ENCODE measurements around the gene USP30.
A peak's percentile ranks its signal among the peaks of the same experiment; 100 is the strongest.

USP30 gene

DNA sequence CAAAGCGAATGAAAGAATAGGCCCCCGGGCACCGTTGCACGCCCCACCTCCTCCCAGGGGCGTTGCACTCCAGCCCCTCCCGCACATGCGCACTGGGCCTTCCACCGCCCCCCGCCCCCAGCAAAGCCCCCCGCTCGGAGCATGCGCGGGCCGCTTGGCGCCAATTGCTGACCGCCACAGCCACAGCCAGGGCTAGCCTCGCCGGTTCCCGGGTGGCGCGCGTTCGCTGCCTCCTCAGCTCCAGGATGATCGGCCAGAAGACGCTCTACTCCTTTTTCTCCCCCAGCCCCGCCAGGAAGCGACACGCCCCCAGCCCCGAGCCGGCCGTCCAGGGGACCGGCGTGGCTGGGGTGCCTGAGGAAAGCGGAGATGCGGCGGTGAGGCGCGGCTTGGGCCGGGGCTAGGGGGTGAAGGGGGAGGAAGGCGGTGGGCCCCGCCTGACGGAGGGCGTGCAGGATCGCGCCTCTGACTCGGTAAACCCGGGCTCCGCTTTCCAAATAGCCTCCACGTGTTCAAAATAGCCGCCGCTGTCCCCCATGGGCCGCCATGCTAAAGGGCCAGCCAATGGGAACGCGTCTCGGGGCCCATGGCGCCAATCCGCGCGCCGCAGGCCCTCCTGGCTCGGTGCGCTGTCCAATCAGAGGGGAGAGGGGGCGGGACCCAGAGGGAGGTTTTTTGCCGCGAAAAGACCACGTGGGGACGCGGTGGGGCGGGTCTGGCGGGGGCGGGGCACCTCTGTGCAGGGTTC, 45.2 kb downstream of the USP30 start, which contains the start of gene UNG:
UNG (plus strand) TSS at position 163 of the 748 bp plus-strand sequence; CDS start at position 246, 83 bp downstream.
- DNase-seq (ENCODE audit: low read depth in 2 of 2), result peak; percentile 95

DNA sequence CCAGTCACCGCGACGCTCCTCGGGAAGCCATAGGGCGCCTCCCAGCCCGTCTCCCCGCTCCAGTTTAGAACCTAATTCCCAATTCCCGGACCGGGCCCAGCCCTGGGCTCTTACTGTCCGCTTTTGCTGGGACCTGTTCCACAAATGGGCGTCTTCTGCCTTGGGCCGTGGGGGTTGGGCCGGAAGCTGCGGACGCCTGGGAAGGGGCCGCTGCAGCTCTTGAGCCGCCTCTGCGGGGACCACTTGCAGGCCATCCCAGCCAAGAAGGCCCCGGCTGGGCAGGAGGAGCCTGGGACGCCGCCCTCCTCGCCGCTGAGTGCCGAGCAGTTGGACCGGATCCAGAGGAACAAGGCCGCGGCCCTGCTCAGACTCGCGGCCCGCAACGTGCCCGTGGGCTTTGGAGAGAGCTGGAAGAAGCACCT, 45.8 kb downstream of the USP30 start:
- DNase-seq (ENCODE audit: low read depth in 2 of 2), result no peak

DNA sequence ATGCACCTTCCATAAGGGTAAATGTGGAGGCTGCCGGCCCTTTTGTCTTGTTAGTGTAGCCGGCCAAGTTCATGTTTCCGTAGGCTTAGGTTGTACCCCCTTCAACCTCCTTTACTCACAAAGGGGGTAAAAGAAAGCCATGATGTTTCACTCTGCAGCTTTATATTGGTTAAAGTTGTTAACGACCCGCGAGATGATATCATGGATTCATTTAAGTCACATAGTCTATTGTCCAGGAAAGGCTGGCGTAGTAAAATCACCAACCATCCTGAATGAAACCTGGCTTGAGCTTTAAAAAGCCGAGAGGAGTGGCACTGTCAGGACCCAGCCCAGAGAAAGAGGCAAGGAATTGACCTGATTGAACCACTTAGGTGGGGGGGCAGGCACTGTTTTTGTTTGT, 46.3 kb downstream of the USP30 start:
- DNase-seq (ENCODE audit: low read depth in 2 of 2), result no peak

DNA sequence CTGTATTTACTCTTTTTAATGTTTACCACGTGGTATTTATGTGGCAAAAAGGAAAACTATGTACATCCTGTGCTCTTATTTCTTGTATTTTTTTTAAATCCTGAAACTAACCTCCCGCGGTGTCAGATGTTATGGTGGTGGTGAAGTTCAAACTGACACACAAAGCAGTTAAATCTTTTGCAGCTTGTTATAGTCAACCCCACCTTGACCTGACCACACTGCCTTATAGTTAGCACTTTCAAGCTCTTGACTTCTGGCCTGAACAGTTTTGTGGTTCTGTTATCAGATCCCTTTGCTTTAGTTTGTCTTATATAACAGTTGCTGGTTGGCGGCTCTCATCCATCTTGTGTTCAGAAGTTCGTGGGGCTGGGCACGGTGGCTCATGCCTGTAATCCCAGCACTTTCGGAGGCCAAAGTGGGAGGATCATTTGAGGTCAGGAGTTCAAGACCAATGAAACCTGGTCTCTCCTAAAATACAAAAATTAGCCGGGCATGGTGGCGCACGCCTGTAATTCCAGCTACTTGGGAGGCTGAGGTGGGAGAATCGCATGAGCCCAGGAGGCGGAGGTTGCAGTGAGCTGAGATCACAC, 47.1 kb downstream of the USP30 start:
- DNase-seq (ENCODE audit: low read depth in 2 of 2), result no peak

DNA sequence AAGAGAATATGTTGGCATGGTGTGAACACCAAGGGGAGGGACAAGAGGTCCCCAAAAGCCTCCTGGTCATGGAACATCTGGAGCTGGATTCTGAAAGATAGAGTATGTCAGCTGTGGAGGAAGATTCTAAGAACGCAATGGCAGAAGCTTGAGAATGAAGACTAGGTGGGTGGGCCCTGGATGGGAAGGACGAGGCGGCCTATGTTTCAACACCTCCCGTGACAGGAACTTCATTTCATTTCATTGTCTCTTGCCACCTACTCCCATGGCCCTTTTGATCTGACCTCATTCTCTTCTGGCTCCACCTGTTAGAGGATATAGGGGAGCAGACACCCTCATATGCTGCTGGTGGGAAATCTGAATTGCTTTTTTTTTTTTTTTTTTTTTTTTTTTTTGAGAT, 48.4 kb downstream of the USP30 start:
- no peak for DNase-seq (ENCODE audit: low read depth in 2 of 2)

DNA sequence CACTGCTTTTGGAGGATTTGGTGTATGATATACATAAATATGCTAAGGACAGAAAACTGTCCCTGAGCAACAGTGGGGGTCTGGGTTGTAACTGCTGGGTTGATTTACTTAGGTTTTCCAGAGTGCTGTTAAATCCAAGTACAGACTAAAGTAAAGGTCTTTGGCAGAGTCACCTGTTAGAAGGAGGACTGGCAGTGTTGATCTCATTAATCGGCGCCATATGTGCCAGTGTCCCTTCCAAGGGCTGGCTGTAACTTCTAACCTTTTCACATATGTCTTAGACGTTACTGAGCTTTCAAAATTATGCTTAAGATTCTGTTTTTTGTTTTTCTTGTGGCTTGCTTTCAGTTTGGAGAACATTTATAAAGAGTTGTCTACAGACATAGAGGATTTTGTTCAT, 50.1 kb downstream of the USP30 start:
- no peak for DNase-seq (ENCODE audit: low read depth in 2 of 2)

DNA sequence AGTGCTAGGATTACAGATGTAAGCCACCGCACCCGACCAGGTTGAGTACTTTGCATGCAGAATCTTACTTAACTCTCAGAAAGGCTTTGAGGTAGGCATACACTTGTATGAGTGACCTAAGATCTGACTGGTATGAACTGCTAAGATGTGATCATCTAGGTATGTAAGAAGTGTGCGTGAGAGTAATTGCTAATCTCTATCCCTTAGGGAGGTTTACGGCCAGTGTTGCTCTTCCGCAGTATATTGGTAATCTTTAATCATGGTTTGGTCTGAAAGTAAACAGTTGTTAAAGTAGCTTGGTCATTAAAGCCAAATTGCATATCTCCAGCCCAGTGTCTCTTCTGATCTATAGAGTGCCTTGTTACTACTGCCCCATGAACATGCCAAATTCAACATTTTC, 52.8 kb downstream of the USP30 start:
- DNase-seq (ENCODE audit: low read depth in 2 of 2), result no peak

DNA sequence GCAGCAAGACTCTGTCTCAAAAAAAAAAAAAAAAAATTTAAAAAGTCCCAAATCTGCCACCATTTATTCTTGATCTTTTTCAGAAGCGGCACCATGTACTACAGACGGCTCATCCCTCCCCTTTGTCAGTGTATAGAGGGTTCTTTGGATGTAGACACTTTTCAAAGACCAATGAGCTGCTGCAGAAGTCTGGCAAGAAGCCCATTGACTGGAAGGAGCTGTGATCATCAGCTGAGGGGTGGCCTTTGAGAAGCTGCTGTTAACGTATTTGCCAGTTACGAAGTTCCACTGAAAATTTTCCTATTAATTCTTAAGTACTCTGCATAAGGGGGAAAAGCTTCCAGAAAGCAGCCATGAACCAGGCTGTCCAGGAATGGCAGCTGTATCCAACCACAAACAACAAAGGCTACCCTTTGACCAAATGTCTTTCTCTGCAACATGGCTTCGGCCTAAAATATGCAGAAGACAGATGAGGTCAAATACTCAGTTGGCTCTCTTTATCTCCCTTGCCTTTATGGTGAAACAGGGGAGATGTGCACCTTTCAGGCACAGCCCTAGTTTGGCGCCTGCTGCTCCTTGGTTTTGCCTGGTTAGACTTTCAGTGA, 57.5 kb downstream of the USP30 start:
- DNase-seq (ENCODE audit: low read depth in 2 of 2), result no peak

DNA sequence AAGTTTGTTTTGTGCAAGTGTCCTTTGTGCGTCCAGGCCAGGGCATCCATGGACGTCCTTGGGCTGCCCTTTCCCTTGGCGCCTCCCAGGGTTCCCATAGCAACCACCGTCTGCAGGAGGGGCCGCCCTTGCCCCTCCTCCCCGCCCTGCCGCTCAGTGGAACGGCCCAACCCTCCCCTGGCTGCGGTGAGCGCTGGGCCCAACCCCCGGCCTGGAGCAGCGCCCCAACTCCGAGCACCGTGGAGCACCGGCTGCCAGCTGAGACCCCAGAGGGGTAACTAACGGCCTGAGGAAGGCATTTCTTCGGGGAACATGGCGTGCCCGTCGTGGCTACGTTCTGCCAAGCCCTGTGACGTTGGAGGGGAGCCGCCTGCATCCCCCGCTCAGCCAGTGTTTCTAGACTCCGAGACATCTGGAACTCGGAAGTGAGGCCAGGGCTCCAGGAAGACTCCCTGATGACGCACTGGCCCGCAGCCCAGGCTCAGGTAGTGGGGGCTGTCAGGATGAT, 58.7 kb downstream of the USP30 start:
- peak; percentile 31 to 33 for DNase-seq (ENCODE audit: low read depth in 2 of 2)

DNA sequence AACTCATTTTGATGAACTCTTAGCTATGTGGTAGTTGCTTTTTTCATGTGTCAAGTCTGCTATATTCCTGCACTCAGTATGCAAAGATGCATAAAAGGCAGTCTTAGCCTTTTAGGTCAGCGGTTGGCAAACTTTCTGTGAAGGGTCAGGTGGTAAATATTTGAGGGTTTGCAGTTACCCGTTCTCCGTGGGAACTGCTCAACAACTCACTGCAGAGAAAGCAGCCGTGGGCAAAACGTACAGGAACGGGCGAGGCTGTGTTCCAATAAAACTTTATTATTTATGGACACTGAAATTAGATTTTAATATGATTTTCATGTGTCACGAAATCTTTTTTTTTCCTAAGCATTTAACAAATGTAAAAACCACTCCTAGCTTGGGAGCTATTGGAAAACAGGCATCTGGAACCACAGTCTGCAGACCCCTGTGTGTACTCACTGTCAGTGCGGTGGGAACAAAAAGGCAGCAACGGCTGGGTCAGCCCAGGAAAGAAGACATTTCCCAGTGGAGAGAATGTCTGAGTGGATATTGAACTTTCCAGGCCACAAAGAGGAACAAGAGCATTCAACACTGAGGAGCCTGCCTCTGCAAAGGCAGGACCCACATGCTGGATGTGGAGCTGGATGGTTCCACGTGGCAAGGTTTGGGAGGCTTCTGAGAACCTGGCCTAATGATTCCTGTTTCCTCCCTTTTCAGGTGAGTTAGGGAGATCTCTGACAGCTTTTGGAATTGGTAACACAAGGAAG, 60.5 kb downstream of the USP30 start:
- no peak for DNase-seq (ENCODE audit: low read depth in 2 of 2)

DNA sequence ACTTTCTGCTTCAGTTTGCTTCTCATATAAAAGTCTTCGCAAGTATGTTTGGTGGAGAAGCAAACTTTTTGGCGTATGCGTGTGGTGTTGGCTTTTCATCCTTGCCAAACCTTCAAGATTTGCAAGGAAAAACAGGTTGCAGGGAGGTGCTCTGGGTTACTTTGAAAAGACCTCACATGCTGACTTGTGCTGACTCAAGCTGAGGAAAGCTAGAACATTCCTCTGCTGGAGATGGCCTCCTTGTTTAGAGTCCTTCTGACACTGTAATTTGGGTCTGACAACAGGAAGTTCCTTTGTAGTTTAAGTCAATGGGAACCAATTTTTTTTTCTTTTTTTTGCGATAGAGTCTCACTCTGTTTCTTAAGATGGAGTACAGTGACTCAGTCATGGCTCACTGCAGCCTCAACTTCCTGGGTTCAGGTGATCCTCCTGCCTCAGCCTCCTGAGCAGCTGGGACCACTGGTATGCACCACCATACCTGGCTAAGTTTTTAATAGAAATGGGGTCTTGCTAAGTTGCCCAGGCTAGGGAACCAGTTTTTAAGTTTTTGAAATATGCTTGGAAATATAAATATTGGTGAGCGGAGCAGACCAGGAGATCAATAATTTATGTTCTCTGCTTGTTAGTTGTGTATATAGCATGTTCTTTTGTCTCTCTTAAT, 61.4 kb downstream of the USP30 start:
- no peak for DNase-seq (ENCODE audit: low read depth in 2 of 2)

DNA sequence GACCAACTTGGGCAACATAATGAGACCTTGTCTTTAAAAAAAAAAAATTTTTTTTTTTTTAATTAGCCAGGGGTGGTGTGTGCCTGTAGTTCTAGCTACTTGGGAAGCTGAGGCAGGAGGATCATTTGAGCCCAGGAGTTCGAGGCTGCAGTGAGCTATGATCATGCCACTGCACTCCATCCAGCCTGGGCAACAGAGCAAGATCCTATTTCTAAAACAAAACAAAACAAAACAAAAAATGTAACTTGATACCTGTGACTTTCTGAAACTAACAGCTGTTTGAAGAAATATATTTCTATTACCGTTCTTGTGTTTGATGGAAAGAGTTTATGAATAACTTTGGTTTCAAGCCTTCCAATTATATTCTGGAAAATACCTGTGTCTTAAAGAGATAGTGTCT, 62.3 kb downstream of the USP30 start:
- no peak for DNase-seq (ENCODE audit: low read depth in 2 of 2)

DNA sequence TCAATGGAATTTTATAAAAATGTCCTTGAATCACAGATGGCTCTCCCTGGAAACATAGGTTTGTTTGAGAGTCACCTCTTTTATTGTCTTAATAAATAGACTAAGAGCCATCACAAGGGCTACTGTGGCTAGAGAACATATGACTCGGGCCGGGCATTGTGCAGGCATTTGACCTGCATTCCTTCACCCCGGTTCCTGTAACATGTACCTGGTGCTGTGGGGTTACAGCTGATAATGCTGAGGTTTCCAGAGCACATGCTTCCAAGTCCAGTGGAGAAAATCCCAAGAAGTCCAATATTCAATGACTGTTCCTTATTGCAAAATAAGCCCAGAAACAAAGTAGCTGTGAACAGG, 63.0 kb downstream of the USP30 start:
- DNase-seq (ENCODE audit: low read depth in 2 of 2), result no peak

DNA sequence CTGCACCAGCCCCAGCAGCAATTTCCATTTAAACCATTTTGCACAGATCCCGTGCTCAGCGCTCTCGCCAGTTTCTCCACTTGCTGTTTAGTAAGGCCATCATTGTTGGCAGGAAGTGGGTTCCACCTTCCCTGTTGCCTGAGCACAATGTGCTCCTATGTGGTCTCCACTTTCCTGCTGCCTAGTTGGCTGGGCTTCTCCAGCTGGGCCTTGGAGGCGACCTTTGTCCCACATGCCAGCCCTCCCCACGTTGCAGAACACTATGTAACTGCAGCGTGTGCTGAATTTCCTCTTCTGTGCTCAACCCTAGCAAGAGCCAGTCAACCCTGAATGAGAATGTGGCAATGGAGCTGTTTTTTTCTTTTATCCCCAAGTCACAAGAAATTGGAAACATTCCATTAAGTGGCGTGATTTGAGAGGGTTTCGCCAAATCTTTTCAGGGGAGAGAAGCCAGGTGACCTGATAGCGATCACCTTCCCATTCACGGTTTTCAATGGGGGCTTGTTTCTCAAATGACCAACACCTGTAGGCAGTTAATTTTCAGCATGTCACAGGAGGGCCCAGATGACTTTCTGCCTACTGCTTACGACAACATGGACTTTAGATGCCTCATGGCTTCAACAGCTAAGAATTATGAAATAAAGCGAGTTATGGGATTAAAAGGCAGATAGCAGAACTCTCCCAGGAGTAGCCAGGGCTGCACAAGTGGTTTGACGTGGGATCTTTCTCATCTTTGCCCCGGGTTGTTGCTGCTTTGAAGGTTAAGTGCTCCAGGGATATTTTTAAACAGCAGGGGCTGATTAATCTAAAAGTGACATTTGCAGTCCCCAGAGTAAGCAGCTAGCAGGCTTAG, 63.6 kb downstream of the USP30 start, which contains the start of gene ACACB:
ACACB (plus strand) TSS at position 830 of the 853 bp plus-strand sequence. CDS start 22,819 bp downstream, outside the sequence.
- no peak for DNase-seq (ENCODE audit: low read depth in 2 of 2)

DNA sequence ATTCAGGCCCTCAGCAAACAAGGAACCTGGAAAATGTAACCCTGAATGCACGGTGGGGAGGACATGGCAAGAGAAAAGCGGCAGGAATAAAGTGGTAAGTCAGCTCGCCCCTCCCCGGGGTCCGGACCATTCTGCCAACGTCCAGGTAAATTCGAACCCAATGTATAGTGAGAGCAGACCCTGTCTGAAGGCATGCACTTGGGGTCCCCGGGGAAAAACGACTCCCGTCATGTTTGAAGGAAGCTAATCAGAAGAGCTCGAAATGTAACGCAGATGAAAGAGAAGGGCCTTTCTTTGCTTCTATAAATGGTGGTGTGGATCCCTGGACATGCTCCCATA, 64.2 kb downstream of the USP30 start:
- DNase-seq (ENCODE audit: low read depth in 2 of 2), result no peak

DNA sequence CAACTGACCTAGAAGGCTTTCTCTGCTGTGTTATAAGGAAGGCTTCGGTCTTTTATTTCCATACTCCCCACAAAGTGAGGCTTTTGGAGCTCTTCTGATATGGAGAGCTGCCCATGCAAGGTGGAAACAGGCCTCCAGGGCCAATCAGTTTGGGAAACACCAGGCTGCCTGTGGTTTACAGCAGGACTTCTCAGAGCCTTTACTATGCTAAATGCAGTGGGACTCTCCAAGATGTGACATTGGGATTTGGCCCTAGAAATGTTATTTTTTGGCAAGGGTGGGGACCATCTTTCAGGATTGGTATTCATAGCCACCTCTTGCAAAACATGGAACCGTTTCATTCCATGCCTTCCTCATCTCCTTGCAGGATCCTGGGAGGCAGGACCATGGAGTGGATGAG, 67.7 kb downstream of the USP30 start:
- no peak for DNase-seq (ENCODE audit: low read depth in 2 of 2)

DNA sequence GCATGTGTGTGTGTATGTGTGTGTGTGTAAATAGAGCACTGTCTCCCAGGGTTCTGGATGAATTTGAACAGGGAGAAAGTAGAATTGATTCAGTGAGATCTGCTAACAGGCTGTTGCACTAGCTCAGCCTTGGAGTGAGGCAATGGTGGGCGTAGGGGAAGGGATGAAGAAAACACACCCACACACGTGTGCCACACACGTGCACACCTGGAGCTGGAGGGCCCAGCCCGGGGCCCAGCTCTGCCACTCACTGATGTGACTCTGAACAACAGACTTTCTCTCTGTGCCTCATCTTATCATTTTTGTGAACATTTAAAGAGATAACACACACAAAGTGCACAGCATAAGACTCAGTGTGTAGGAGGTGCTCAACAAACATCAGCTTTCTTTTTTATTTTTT, 68.2 kb downstream of the USP30 start:
- no peak for DNase-seq (ENCODE audit: low read depth in 2 of 2)

DNA sequence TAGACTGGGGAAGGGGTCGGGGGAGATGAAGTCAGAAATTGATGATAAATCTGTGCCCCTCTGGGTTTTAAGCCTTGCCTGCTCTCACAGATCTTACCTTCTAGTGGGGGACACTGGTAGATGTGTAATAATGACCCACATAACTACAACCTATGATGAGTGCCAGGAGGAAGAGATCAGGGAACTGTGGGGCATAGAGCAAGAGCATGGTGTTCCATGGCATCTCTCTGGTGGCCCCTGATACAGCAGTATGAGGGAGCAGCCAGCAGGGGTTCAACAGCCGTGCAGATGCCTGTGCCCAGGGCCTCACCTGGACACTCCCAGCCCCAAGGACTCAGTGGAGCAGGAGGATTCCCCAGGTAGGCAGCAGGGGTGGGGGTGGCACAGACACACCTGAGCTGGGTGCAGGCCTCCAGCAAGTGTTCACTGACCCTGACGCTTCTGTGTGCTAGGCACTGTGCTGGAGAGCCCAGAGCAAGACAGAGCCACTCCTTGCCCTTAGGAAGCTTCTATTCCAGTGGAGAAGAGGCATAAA, 69.0 kb downstream of the USP30 start:
- no peak for DNase-seq (ENCODE audit: low read depth in 2 of 2)

DNA sequence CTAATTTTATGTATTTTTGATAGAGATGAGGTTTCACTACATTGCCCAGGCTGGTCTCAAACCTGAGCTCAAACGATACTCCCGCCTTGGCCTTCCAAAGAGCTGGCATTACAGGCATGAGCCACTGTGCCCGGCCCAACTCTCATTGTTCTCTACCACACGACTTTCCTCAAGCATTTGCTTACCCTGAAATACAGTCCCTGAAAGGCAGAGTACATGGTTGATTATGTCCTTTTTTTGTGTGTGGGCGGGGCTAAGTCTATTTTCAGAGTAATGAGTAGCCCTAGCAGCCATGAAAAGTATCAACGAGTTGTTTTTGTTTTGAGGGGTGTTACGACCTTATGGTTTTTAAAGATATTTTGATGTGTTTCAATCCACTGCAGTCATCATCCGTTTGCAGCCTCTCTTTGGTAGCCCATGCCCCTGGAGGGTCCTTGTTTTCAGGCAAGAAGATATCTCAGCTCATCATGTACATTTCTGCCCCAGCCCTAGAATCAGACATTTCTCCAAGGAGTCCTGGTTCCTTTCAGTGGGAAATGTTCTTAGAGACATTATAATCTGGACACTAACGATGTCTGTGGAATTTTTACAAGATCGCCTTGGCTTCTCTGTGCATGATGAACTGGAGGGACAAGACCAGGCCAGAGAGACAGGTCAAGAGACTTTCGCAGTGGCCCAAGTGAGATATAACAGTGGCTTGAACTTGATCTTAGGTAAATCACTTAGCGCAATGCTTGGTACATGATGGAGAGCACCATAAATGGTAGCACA, 72.7 kb downstream of the USP30 start:
- DNase-seq (ENCODE audit: low read depth in 2 of 2), result no peak

DNA sequence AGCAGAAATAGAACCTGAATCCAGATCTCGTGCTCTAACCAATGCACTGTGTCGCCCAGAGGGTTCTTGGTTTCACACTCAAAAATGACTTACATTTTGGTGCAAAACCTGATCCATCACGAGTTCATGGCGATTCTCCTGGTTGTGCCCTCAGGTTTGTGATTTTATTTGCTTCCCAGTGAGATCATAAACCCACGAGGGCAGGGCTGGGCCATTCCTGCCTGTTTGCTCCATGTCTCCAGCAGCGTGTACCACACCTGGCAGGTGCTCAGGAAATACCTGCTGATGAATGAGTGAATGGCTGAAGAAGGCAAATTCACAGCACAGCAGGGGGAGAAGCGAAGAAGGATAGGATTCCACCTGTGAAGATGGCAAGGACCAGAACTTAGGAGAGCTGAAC, 73.4 kb downstream of the USP30 start:
- no peak for DNase-seq (ENCODE audit: low read depth in 2 of 2)
